Measurements from ENCODE around the gene NUDT16L1. TPM values are rescaled to one million over a fixed set of nuclear protein-coding genes. Genes with fewer than 3 reads are reported as not detected.

The NUDT16L1 gene
- total RNA-seq, 2 experiments from 2014 or later = 22.3 to 25.6 TPM

- peaks cover 8% of the 10 kb centered on the region for H3K36me3 Mint-ChIP-seq (ENCODE audit: low read depth)
- H3K27me3 Mint-ChIP-seq = no peaks in the 10 kb centered on the region
- DNase-seq = peak; percentile 57
- ATAC-seq = peak; percentile 8
- peaks cover 16% of the 10 kb centered on the region for H3K4me1 Mint-ChIP-seq (ENCODE audit: low read depth)
- TF ChIP-seq CTCF (IDR thresholded peaks at IDR 0.05) = no peak
- H3K27ac Mint-ChIP-seq = peak overlapping the region; percentile 75
- H3K4me3 Mint-ChIP-seq = peak overlapping the region; percentile 88
- CTCF ChIA-PET = interaction anchor here (1.0 to 2.1 kb wide), 4 partner anchors 27 to 222 kb away, joined by 3 to 12 read pairs (median 6); partner anchors contain the start of gene MGRN1
- POLR2A ChIA-PET = interaction anchor here (0.8 to 1.9 kb wide), 5 partner anchors 13 to 41 kb away, joined by 3 to 10 read pairs (median 3); partner anchors contain the start of genes NUDT16L1 and ZNF500
- intact Hi-C loops (cut with micrococcal nuclease) = no loop called here
- H3K9me3 Mint-ChIP-seq = no peaks in the 10 kb centered on the region
Measured at GRCh38 chr16:4733747-4734062, 40.3 kb downstream of the NUDT16L1 start.

- no peaks in the 10 kb centered on the region for H3K9me3 Mint-ChIP-seq
- TF ChIP-seq CTCF (IDR thresholded peaks at IDR 0.05) = no peak
- peak within 1 kb of the TSS; percentile 88 for H3K4me3 Mint-ChIP-seq
- ATAC-seq (peak; percentile 81), DNase-seq (peak; percentile 86)
- peaks cover 5% of the 10 kb centered on the region for H3K36me3 Mint-ChIP-seq (ENCODE audit: low read depth)
- peaks cover 16% of the 10 kb centered on the region for H3K4me1 Mint-ChIP-seq (ENCODE audit: low read depth)
- H3K27ac Mint-ChIP-seq = peak within 1 kb of the TSS; percentile 75
- intact Hi-C loops (cut with micrococcal nuclease) = no loop called here
- ChIA-PET CTCF (interaction anchor here (0.8 to 2.1 kb wide), 8 partner anchors 26 to 222 kb away, joined by 3 to 12 read pairs (median 5); partner anchors contain the start of gene MGRN1), POLR2A (interaction anchor here (0.7 to 1.9 kb wide), 9 partner anchors 9 to 41 kb away, joined by 3 to 10 read pairs (median 4); partner anchors contain the start of genes NUDT16L1 and ZNF500)
- H3K27me3 Mint-ChIP-seq = no peaks in the 10 kb centered on the region
Measured at GRCh38 chr16:4734063-4734729, 40.8 kb downstream of the NUDT16L1 start, which contains the start of the genes ANKS3 and DNAAF8. Gene ANKS3 (minus strand): TSS chr16:4734271. CDS start chr16:4730149, 4,122 bp downstream. Gene DNAAF8 (plus strand): TSS chr16:4734537. CDS start chr16:4736515, 1,978 bp downstream.

- Mint-ChIP-seq H3K9me3 (no peaks in the 10 kb centered on the region), H3K27ac (peak overlapping the region; percentile 70), H3K4me3 (peak overlapping the region; percentile 88), H3K4me1 (ENCODE audit: low read depth) (peaks cover 16% of the 10 kb centered on the region), H3K27me3 (no peaks in the 10 kb centered on the region), H3K36me3 (ENCODE audit: low read depth) (peaks cover 3% of the 10 kb centered on the region)
- DNase-seq (peak; percentile 97), ATAC-seq (peak; percentile 84)
- CTCF ChIA-PET = interaction anchor here (0.8 to 2.1 kb wide), 7 partner anchors 26 to 221 kb away, joined by 3 to 12 read pairs (median 5); partner anchors contain the start of gene MGRN1
- intact Hi-C loops (cut with micrococcal nuclease) = no loop called here
- TF ChIP-seq CTCF (IDR thresholded peaks at IDR 0.05) = no peak
- POLR2A ChIA-PET = interaction anchor here (0.7 to 1.9 kb wide), 7 partner anchors 8 to 42 kb away, joined by 3 to 10 read pairs (median 4); partner anchors contain the start of gene NUDT16L1
Measured at GRCh38 chr16:4734730-4735535, 41.6 kb downstream of the NUDT16L1 start.

GRCh38 chr16:4736546-4736945, 43.2 kb downstream of the NUDT16L1 start:
- H3K4me1 Mint-ChIP-seq (ENCODE audit: low read depth) = peaks cover 16% of the 10 kb centered on the region
- H3K9me3 Mint-ChIP-seq = no peaks in the 10 kb centered on the region
- no peak for ATAC-seq
- H3K4me3 Mint-ChIP-seq = no peak overlapping the region
- CTCF ChIA-PET = no interaction called here
- POLR2A ChIA-PET = interaction anchor here (1.0 to 1.4 kb wide), 4 partner anchors 10 to 60 kb away, joined by 3 to 4 read pairs (median 3); no protein-coding TSS in a partner anchor
- no peak for DNase-seq
- intact Hi-C loops (cut with micrococcal nuclease) = no loop called here
- H3K27ac Mint-ChIP-seq = no peak overlapping the region
- H3K36me3 Mint-ChIP-seq (ENCODE audit: low read depth) = no peaks in the 10 kb centered on the region
- H3K27me3 Mint-ChIP-seq = no peaks in the 10 kb centered on the region
- TF ChIP-seq CTCF (IDR thresholded peaks at IDR 0.05) = no peak

Data from activated CD8-positive, alpha-beta T cell treated with anti-CD3 and anti-CD28 coated beads for 36 hours (primary cell).